ENCODE results near the gene PSD.

PSD gene

DNA sequence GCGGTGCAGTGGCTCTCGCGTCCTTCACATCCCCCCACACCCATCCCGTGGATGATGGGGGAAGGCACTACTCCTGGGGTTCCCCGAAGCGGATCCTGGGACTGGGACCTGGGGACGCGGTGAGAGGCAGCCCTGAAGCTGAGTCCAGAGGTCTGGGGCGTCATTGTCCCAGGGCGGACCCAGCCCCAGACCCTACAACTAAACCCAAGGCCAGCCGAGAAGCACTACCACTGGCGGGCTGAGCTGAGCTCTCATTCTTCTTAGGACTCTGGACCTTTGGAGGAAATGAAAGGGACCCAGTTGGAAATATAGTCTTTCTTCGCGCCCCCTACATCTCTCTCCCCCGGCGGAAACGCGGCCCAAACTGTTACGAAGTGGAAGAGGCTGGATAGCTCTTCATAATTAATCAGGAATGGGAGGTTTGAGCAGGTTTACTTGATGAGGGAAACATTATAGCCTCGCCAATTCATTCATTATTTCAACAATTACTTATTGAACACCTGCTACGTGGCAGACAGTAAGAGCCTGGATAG is 1.7 kb upstream of the PSD start:
- DNase-seq (ENCODE audit: low read depth in 2 of 2): no peak

DNA sequence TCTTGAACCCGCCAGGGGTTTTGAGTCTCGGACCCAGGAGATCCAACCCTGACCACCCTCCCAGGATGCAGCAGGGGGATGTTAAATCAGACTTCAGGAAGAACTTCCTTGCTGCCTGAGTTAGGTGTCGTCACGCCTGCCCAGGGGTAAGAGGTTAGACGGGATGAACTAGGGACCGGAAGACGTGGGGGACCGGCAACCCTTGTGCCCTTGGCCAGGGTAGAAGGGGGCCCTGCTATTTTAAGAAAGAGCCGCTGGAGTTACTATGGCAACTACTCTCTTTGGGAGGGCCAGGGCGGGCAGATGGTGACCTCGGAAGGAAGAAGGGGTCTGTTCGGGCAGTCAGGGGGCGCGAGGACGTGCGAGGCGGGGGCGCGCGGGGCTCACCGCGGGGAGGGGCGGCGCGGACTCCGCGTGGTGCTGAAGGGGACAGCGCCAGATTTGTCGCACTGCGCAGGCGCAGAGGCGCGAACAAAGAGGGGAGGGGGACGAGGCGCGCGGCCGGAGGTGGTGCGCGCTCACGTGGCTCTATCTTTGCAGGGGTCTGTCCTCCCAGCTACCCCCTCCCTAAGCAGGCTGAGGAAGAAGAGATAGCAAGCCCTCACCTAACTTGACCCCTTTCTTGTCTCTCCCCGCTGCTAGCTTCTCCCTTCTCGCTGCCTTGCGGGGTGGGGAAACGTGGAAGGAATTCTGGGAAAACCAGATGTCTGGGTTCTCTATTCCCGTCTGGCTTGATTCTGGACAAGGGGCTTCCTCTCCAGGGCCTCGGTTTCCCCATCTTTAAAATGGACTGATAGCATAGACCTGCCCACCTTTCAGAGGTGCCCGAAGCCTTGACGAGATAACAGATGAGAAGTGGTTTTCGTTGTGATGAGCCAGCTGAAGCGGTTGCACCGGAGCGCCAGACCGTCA is 940 bp upstream of the PSD start:
- peak in 1 of 2 donors; percentile 47 for DNase-seq (ENCODE audit: low read depth in 2 of 2)

- DNase-seq (ENCODE audit: low read depth in 2 of 2): no peak
Observed at GRCh38 chr10:102416695-102417094, 1.9 kb downstream of the PSD start.

DNA sequence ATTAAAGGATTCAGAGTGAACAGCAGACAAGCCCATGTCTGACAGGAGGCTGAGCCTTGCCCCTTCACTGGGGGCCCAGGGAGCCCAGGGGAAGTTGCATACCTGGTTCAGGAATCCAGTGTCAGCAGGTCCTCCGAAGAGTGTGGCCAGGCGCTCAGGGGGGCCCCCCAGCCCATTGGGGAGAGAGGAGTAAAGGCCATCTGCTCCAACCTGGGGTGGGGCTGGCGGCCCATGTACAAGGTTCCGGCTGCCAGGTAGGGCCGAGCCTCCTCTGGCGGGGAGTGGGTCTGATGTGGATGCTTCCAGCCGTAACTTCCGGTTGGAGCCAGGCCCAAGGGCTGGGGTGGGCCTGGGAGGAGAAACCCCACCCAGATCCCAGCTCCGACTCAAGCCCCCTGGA is 2.3 kb downstream of the PSD start:
- DNase-seq (ENCODE audit: low read depth in 2 of 2): no peak

DNA sequence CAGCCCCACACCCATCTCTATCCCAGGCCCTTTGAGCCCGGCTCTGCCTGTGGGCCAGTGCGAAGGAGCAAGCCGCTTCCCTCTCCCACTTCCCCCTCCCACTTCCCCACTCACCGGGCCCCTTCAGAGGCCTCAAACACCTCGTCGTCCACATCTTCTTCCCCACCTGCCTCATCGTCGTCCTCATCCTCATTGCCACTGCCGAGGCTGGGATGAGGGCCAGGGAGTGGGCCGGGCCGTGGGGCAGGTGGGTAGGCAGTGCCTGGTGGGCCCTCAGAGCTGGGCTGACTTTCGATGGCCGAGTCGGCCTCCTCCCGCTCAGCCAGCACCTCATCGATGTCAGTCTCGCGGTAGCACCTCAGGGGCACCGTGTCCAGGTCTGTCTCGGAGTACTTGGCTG is 3.8 kb downstream of the PSD start:
- no peak for DNase-seq (ENCODE audit: low read depth in 2 of 2)

DNA sequence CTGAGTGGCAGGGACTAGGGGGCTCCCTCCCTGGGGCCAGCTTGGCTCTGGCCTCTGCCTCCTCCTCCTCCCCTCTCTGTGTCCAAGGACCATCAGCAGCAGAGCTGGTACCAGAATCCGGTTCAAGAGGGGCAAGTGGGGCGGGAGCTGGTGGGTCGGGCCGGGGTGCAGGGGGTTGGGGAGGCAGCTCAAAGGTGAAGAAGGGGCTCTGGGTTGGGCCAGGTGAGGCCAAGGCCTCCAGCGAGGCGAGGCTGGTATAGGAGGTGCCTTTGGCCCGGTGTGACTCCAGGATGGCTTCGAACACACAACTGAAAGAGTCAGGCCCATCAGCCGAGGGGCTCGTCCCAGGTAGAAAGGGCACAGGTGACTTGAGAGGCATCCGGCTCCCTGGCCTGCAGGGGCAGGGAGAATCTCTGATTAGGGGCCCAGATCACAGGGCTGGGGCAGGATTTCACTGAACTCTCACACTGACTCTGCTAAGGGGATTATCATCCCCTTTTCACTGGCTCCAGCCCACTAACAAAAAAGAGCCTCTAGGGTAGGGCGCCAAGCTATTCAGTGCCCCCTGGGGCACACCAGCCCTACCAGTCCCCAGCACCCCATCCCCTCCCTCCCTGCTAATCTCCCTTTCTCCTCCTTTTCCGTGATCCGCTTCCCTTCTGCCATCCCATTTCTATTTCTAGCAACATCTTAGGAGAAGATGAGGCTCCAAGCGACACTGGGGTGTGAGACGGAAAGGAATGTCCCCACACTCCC is 4.6 kb downstream of the PSD start:
- DNase-seq (ENCODE audit: low read depth in 2 of 2): no peak

DNA sequence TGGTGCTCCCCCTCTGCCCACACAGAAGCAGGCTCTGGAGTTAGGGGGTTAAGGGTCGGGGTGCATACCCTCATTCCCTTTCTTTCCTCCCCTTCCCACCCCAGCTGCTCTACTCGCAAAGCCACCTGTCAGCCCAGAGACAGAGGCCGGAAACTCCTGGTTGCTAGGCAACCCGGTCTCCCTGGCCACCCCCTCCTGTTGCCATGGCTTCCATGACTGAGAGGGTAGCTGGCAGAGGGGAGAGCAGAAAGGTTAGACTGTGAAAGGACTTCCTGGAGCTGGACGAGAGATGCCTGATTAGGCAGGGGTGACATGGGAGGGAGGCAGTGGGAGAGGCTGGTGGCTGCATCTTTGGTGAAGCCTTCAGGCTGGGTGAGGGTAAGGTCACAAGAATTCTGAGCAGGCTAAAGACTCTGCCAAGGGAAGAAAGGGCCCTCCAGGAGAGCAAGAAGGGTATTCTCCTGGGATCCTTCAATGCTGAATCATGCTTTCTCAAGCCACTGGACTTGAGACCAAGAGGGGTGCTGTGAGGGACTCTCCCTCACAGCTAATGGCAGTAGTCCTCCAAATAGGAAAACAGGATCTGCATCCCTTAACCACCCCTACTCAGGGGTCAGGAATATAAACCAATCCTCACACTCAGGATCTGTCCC is 5.4 kb downstream of the PSD start:
- no peak for DNase-seq (ENCODE audit: low read depth in 2 of 2)

- no peak for DNase-seq (ENCODE audit: low read depth in 2 of 2)
Observed at GRCh38 chr10:102412293-102412692, 6.3 kb downstream of the PSD start.

DNA sequence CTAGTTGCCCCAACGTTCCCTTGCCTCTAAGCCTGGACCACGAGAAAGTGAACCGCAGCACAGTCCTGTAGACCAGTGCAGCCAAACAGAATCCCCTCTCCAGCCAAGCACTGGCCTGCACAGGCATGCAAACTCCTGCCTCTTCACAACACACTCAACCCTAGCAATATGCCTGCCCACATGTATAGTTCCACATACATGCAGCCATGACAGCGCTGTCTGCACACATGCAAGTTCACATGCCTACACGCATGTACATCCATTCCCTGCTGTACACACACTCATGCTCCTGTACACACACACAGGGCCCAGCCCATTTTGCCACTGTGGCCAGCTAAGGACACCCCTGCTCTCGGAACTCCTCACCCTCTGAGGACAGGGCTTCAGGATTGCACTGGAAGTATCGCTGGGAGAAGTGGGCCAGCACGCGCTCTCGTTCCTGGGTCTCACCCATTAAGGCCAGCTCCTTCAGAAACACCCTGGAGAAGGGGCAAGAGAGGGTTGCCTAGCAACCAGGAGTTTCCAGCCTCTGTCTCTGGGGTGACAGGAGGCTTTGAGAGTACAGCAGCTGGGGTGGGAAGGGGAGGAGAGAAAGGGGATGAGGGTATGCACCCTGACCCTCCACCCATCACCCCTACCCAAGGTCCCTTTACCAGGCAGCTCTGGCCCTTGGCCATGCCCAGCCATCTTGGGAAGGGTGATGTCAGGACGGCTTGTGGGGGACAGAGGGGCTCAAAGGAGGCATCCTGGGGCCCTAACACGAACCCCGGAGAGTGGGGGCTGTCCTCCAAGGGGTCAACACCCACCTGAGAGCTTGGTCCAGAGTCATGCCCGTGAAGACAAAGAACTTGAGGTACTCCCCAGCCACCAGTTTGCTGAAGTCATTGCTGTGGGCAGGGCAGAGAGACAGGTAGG is 7.0 kb downstream of the PSD start:
- no peak for DNase-seq (ENCODE audit: low read depth in 2 of 2)

- peak; percentile 35 to 39 for DNase-seq (ENCODE audit: low read depth in 2 of 2)
Observed at GRCh38 chr10:102410429-102411073, 8.0 kb downstream of the PSD start.

GRCh38 chr10:102409604-102410428 is 8.8 kb downstream of the PSD start:
- no peak for DNase-seq (ENCODE audit: low read depth in 2 of 2)

DNA sequence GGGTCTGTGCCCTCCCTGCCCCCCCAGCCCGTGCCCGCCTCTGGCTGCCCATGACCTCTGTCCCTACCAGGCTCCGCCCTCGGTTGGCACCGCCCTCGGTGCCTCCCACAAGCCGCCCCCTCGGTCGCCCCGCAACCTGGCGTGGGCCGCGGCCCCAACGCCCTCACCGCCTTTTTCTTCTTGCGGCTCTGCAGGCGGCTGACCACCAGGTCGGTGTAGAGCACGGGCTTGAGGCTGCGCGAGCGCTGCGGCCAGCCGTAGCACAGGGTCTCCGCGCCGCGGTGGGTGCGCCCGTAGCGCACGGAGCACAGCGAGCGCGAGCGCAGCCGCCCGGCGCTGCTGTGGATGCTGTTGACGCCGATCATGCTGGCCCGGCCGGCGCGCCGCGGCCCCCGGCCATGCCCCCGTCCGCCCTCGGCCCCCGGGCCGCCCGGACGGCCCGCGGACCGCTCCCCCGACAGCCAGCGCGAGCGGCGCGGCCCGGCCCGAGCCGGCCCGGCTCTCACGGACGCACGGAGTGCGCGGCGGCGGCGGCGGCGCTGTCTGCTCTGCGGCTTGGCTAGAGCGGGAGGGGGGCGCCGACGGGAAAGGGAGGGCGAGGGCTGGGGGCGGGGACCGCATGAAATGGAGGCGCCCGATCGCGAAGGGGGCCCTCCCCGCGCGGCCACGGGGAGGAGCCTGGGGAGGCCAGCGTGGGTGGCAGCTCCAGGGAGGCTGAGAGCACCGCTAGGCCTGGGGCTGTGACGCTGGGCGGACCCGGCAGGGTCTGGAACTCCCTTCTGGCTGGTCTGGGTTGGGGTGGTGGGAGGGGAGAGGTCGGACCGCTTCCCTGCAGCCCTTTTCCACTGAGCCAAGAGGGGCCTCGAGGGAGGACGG is 9.6 kb downstream of the PSD start:
- DNase-seq (ENCODE audit: low read depth in 2 of 2): peak; percentile 63 to 65

DNA sequence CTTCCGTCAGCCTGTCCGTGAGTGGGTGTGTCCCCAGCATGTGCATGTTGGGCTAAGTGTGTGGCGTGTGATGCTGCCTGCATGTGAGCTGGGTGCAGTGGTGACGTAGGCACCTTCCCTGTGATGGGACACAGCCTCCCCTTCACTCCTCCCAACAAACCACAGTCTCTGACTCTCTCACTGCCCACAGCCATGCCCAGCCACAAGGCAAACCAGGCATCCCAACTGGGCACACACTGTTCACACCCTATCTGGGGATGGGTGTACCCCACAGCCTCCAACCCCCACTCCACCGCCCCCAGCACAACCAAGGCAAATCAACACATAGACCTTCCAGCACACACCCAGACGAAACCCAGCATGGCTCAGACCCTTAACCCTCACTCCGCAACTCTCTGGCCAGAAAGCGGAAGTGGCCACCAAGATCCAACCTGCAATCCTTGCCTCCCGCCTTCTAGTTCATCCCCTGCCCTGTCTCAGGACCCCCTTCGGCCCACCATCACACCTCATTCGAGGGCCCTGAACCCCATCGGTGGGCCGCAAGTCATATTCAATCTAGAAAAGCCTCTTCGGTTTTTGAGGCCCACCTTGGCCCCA is 10.4 kb downstream of the PSD start:
- DNase-seq (ENCODE audit: low read depth in 2 of 2): no peak

GRCh38 chr10:102407425-102408130 is 11.0 kb downstream of the PSD start:
- no peak for DNase-seq (ENCODE audit: low read depth in 2 of 2)

DNA sequence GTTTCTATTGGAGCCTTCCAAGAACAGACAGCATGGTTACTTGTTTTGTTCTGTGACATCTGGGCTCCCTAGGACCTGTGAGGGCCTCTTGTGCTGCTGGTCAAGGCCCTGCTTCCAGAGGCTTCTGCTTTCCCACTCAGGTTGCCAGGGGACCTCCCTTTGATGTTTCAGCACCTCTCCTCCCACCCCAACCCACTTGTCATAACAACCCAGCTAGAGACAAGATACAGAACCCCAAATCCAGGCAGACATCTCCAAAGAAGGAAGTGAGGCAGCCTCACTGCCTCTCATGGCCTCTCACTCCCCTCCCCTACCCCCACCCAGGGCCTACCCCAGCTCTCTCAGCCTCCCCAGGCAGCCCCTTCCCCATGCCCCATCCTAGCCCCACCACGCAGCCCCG is 11.8 kb downstream of the PSD start:
- no peak for DNase-seq (ENCODE audit: low read depth in 2 of 2)

DNA sequence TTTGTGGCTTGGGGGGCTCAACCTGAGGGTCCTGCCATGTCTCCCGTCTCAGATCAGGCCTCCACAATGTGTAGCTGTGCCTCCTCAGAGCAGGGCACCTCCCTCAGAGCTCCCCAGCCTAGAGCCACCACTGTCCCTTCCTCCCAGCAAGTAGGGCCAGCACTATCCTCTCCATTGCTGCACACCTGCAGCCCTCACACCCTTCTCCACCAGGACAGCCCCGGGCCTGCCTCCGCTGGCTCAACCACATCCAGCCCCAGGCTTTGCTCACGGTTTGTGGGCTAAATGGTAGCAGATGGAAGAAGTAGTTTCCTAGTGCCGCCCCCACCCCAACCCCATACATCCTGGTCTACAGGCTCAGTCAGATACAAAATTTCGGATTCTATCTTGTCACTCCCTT is 13.0 kb downstream of the PSD start:
- no peak for DNase-seq (ENCODE audit: low read depth in 2 of 2)

- DNase-seq (ENCODE audit: low read depth in 2 of 2): no peak
Observed at GRCh38 chr10:102405108-102405571, 13.4 kb downstream of the PSD start.
